Neutrophil (primary cell): ENCODE data around the gene KLHL21.

Source experiments
- H3K27ac ChIP-seq: fragments of 200-600 bp; sonication (generic); 2 replicates; pipeline ENCODE4 v1.5.1; 2016; ENCODE audit warnings: mild to moderate bottlenecking, moderate library complexity
- H3K27me3 ChIP-seq: fragments of 200-600 bp; sonication (generic); 2 replicates; pipeline ENCODE4 v1.6.0; 2016; ENCODE audit warnings: mild to moderate bottlenecking
- H3K36me3 ChIP-seq: fragments of 200-600 bp; sonication (generic); 2 replicates; pipeline ENCODE4 v1.5.1; 2017
- H3K4me1 ChIP-seq, 2 experiments: fragments of 200-600 bp in 1 of 2; sonication (generic) in 1 of 2; 1 replicate in 1 of 2; 2 replicates in 1 of 2; pipeline versions ENCODE4 v1.5.1 to v1.6.1; 2013 to 2016; ENCODE audit warnings: low read depth in 1 of 2, low read length in 1 of 2, mild to moderate bottlenecking in 1 of 2, moderate library complexity in 1 of 2; ENCODE audit not compliant: control insufficient read depth in 1 of 2, insufficient read depth in 1 of 2
- H3K4me3 ChIP-seq, 2 experiments: fragments of 200-600 bp in 1 of 2; sonication (generic) in 1 of 2; 1 replicate in 1 of 2; 2 replicates in 1 of 2; pipeline ENCODE4 v1.5.1; 2013 to 2016; ENCODE audit warnings: low read depth in 1 of 2, low read length in 1 of 2, mild to moderate bottlenecking in 1 of 2, moderate library complexity in 1 of 2
- H3K9me3 ChIP-seq: fragments of 200-600 bp; sonication (generic); 2 replicates; pipeline ENCODE4 v1.5.1; 2016
- TF ChIP-seq, protein P1 (sequence below): fragments of 200-600 bp; sonication (generic); IDR thresholded peaks from 2 replicates; pipeline ENCODE4 v1.5.1; 2016; ENCODE audit warnings: antibody characterized with exemption

The KLHL21 gene

DNA sequence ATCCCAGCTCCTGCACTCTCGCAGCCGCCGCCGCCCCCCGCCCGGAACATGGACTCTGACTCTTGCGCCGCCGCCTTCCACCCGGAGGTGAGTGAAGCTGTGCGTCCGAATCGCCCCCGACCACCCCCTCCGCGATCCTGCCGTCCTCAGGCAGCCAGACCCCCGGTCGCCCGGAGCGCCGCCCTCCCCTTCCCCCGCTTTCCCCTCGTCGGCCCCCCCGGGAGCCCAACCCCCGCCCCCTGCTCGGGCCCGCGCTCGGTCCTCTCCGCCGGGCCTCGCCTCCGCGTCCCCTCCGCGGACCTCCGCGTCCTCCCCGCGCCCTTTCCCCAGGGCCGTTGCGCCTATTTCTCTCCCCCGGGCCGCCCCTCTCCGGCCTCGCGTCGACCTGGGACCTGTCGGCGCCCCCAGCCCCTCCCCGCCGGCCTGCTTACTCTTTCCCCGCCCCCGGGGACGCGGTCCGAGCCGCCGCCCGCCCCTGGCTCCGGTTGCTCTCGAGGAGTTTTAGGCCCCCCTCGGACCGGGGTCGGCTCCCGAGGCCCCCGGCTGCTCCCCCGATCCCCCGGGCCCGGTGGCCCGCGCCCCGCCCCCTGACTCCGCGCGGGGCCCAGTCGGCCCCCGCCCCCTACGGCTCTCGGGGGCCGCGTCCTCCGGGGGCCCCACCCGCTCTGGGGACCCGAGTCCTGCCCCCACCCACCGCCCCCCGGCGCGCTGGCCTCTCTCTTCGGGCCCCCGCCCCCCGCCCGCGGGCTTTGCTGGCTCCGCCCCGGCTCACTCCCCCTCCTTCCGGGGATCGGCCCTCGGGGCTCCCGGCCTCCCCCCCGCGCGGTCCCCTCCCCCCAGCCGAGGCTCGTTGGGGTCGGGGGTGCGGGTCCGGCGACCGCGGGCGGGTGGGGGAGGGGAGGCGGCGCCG lies 11.6 kb upstream of the KLHL21 start:
- TF ChIP-seq, protein P1, sequence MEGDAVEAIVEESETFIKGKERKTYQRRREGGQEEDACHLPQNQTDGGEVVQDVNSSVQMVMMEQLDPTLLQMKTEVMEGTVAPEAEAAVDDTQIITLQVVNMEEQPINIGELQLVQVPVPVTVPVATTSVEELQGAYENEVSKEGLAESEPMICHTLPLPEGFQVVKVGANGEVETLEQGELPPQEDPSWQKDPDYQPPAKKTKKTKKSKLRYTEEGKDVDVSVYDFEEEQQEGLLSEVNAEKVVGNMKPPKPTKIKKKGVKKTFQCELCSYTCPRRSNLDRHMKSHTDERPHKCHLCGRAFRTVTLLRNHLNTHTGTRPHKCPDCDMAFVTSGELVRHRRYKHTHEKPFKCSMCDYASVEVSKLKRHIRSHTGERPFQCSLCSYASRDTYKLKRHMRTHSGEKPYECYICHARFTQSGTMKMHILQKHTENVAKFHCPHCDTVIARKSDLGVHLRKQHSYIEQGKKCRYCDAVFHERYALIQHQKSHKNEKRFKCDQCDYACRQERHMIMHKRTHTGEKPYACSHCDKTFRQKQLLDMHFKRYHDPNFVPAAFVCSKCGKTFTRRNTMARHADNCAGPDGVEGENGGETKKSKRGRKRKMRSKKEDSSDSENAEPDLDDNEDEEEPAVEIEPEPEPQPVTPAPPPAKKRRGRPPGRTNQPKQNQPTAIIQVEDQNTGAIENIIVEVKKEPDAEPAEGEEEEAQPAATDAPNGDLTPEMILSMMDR: no peak
- Histone ChIP-seq H3K27ac (peak overlapping the region; percentile 94), H3K4me1 (peaks cover 17 to 22% of the 10 kb centered on the region in 2 experiments), H3K36me3 (peaks cover under 1% of the 10 kb centered on the region), H3K9me3 (no peaks in the 10 kb centered on the region), H3K27me3 (peaks cover 21% of the 10 kb centered on the region), H3K4me3 (peak overlapping the region; percentile 78 to 97)

DNA sequence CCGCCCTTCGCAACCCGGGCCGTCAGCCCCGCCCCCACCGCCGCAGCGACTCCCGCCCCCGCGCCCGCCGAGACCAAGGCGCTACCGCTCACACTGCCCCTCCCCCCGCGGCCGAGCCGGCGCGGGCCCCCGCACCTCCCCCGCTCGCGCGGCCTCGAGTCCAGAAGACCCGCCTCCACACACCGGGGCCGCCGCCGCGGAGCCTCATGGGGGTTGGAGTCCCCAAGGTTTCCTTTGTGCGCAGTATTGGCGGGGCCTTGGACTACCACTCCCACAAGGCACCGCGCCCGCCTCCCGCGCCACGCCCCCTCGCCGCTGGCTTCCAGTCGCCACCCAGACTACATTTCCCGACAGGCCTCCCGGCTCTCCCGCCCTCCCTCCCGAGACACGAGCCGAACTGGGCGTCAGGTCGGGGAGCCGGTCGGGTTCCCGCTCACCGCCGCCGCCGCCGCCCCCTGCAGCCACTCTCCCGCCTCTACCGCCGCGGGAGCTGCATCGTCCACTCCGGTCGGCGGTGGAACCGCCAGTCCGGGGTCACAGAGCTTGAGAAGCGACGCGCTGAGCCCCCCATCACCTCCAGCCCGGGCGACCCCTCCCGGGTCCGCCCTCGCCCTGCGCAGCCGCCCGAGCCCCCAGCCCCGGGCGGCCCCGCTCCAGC lies 10.8 kb upstream of the KLHL21 start, which contains the start of gene PHF13:
PHF13 (plus strand) TSS at position 371 of the 658 bp plus-strand sequence. CDS start 336 bp downstream, outside the sequence.
- TF ChIP-seq, protein P1: peak; percentile 33
- Histone ChIP-seq H3K4me1 (peaks cover 17 to 22% of the 10 kb centered on the region in 2 experiments), H3K9me3 (no peaks in the 10 kb centered on the region), H3K36me3 (no peaks in the 10 kb centered on the region), H3K27me3 (peaks cover 21% of the 10 kb centered on the region), H3K27ac (peak within 1 kb of the TSS; percentile 94), H3K4me3 (peak within 1 kb of the TSS; percentile 78 to 97)

DNA sequence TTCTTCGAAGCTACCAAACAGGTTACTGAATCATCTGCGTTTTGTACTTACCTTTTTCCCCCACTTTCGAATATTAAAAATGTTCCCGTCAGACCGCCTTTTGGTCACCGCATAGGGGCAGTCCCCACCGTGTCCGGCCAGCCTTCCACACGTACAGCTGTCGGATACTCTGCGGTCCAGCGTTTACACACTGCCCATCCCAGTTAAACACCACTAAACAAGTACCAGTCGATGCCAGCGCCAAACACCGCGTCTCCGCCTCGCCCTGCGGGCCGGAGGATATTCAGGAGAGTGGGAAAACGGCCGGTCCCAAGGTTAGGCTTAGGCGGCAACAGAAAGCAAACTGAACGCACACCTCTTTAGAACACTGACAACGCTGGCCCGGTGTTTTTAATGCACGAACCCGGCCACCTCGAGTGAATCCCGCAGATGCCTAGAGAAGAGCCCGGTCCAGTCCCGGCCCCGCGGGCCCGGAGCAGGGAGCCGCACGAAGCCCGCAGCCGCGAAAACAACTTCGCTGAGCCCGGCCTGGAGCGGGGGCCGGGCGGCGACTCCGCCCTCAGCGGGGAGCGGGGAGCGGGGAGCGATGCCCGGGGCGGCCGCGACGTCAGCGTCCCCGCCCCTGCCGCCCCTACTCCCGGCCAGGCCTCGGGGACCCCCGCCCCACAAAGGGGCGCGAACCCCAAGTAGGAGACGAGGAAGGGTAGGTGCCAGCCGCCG lies 10.1 kb upstream of the KLHL21 start:
- Histone ChIP-seq H3K27me3 (peaks cover 21% of the 10 kb centered on the region), H3K4me3 (peak overlapping the region; percentile 78 to 97), H3K4me1 (peaks cover 17 to 22% of the 10 kb centered on the region in 2 experiments), H3K27ac (peak overlapping the region; percentile 94), H3K9me3 (no peaks in the 10 kb centered on the region), H3K36me3 (no peaks in the 10 kb centered on the region)
- TF ChIP-seq, protein P1: no peak

DNA sequence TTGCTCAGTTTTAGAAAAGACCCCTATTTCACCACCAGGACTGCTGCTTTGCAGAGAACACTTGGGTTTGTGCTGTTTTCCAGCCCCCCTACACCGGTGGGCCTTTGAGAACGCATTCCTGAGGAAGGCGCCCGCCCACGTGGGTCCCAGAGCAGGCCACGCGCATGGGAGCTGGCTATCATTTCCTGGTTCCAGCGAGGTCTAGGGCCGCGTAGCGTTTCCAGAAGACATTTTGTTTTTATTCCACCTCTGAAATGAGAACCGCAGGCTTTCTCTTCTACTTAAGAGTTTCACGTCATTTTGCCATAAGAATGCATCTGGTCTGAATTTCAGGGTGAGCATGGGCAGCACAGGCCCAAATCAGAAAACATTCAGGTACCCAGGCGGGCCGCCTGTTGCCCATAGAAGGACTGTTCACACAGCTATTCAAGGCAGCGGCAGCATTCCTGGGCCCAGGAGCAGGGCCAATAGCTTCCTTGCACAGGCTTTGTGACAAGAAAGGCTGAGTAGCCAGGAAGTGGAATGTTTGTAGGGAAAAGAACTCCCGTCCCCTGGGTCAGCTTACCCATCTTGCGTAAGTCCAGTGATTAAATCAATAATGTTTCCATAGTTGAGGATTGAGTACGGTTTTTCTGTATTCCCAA lies 1.4 kb upstream of the KLHL21 start:
- Histone ChIP-seq H3K36me3 (peaks cover 2% of the 10 kb centered on the region), H3K27ac (peak overlapping the region; percentile 94), H3K27me3 (no peaks in the 10 kb centered on the region), H3K9me3 (no peaks in the 10 kb centered on the region), H3K4me3 (peak overlapping the region; percentile 98 to 100), H3K4me1 (peaks cover 16 to 38% of the 10 kb centered on the region in 2 experiments)
- TF ChIP-seq, protein P1: no peak
